HepG2 (cell line): Measurements from ENCODE around the gene UBTF. TPM values are rescaled to one million over a fixed set of nuclear protein-coding genes. Genes with fewer than 3 reads are reported as not detected.

Source experiments
- ATAC-seq: fragments of 200-7000 bp; cut with Tn5 transposase; 3 replicates; pipeline ENCODE4 v1.9.1; 2020; ENCODE audit warnings: mild to moderate bottlenecking, moderate library complexity
- BruUV-seq: library from RNA; stranded (reverse); fragments of 400-500 nt; replicated peaks from 2 replicates; lab custom pipeline; 2021; lab: Mats Ljungman, UMichigan
- CTCF ChIA-PET: fragments of 300-600 bp; formaldehyde crosslinking; extraction: SDS; loops from one replicate; lab custom pipeline; 2021; ENCODE audit warnings: low total read pairs, inconsistent platforms, low intra/inter-chr PET ratio; lab: Yijun Ruan, JAX
- POLR2A ChIA-PET: fragments of 350-600 bp; sonication (Branson Sonifier 250); formaldehyde crosslinking; loops from one replicate; lab custom pipeline; 2020; ENCODE audit warnings: antibody characterized with exemption, inconsistent platforms; lab: Yijun Ruan, JAX
- DNase-seq: peaks from one replicate; pipeline ENCODE4 v3.0.0-alpha.2; 2015; ENCODE audit warnings: low spot score
- FAIRE-seq: peaks from 3 replicates; lab custom pipeline; 2011; peaks lifted over from hg19 to GRCh38; lab: Jason Lieb, UNC
- H2AFZ ChIP-seq: one replicate; pipeline ENCODE4 v1.6.1; 2011; ENCODE audit warnings: low read length, inconsistent platforms
- H3K27ac ChIP-seq: fragments of 300-600 bp; 3 replicates; pipeline ENCODE4 v1.8.0; 2011; ENCODE audit warnings: mixed run types, mild to moderate bottlenecking, mixed read lengths, low read length, inconsistent platforms; ENCODE audit not compliant: insufficient read depth; ENCODE audit errors: extremely low read length
- H3K27me3 ChIP-seq, 2 experiments: fragments of 200-600 bp in 1 of 2; 2 replicates in 1 of 2; 3 replicates in 1 of 2; pipeline versions ENCODE4 v1.6.0 to v1.8.0; 2011; ENCODE audit warnings: low read length in 2 of 2, mild to moderate bottlenecking in 2 of 2, moderate library complexity in 2 of 2, inconsistent platforms in 1 of 2; ENCODE audit not compliant: insufficient read depth in 2 of 2, control insufficient read depth in 1 of 2
- H3K36me3 ChIP-seq, 2 experiments: fragments of 200-600 bp in 1 of 2; replicated peaks in 1 of 2; 2 replicates in 1 of 2; 3 replicates in 1 of 2; pipeline versions ENCODE4 v1.5.1 to v1.8.0; 2011; ENCODE audit warnings: low read length in 2 of 2, inconsistent platforms in 1 of 2; ENCODE audit not compliant: insufficient read depth in 2 of 2, control insufficient read depth in 1 of 2
- H3K4me1 ChIP-seq: 2 replicates; pipeline ENCODE4 v1.5.1; 2012; ENCODE audit warnings: low read length, inconsistent platforms; ENCODE audit not compliant: insufficient read depth
- H3K4me2 ChIP-seq: 2 replicates; pipeline ENCODE4 v1.6.0; 2011; ENCODE audit warnings: low read depth, low read length, inconsistent platforms
- H3K4me3 ChIP-seq, 3 experiments: fragments of 200-600 bp in 1 of 3; sonication (generic), shearing (Covaris generic) in 1 of 3; replicated peaks in 1 of 3; 2 replicates each; pipeline ENCODE4 v1.5.1; 2011 to 2016; ENCODE audit warnings: low read length in 3 of 3, inconsistent platforms in 2 of 3, low read depth in 2 of 3, mild to moderate bottlenecking in 2 of 3, control low read depth in 1 of 3, mixed read lengths in 1 of 3; ENCODE audit not compliant: insufficient read depth in 1 of 3
- H3K79me2 ChIP-seq: one replicate; pipeline ENCODE4 v1.6.1; 2011; ENCODE audit warnings: low read length, inconsistent platforms; ENCODE audit not compliant: insufficient read depth
- H3K9ac ChIP-seq: 2 replicates; pipeline ENCODE4 v1.6.0; 2011; ENCODE audit warnings: mild to moderate bottlenecking, low read depth, low read length, inconsistent platforms; ENCODE audit not compliant: insufficient read depth
- H3K9me3 ChIP-seq: 2 replicates; pipeline ENCODE4 v1.5.1; 2012; ENCODE audit warnings: mild to moderate bottlenecking, low read length
- H4K20me1 ChIP-seq: 2 replicates; pipeline ENCODE4 v1.6.0; 2011; ENCODE audit warnings: inconsistent platforms, mild to moderate bottlenecking, low read length, moderate library complexity; ENCODE audit not compliant: insufficient read depth
- JUNB ChIP-seq: sonication (generic); formaldehyde crosslinking; IDR thresholded peaks from 2 replicates; pipeline ENCODE4 v1.8.0; 2022; ENCODE audit warnings: missing genetic modification reagents, mild to moderate bottlenecking, borderline replicate concordance
- PLSCR1 ChIP-seq: sonication (generic); formaldehyde crosslinking; IDR thresholded peaks from 2 replicates; pipeline ENCODE4 v1.5.0; 2020; ENCODE audit warnings: missing genetic modification reagents, mild to moderate bottlenecking, borderline replicate concordance
- RBM22 ChIP-seq: fragments of 200-400 bp; formaldehyde crosslinking; optimal IDR thresholded peaks from 2 replicates; pipeline ENCODE3; 2017; ENCODE audit warnings: mild to moderate bottlenecking, low read length, moderate library complexity
- RFXANK ChIP-seq: IDR thresholded peaks from 2 replicates; pipeline ENCODE4 v1.6.1; 2016
- RNF219 ChIP-seq: sonication (generic); formaldehyde crosslinking; IDR thresholded peaks from 2 replicates; pipeline ENCODE4 v1.5.0; 2020; ENCODE audit warnings: mild to moderate bottlenecking, missing genetic modification reagents
- SIN3A ChIP-seq: IDR thresholded peaks from 2 replicates; pipeline ENCODE4 v1.6.1; 2011; ENCODE audit warnings: low read depth, mild to moderate bottlenecking, control low read depth, low read length, borderline replicate concordance
- UBTF ChIP-seq: sonication (generic); formaldehyde crosslinking; IDR thresholded peaks from 2 replicates; pipeline ENCODE4 v1.4.0; 2020; ENCODE audit warnings: mild to moderate bottlenecking, missing genetic modification reagents
- ZNF337 ChIP-seq: sonication (generic); formaldehyde crosslinking; IDR thresholded peaks from 2 replicates; pipeline ENCODE4 v1.5.1; 2020; ENCODE audit warnings: missing genetic modification reagents, low read depth, mild to moderate bottlenecking, borderline replicate concordance
- ZNF891 ChIP-seq: sonication (generic); formaldehyde crosslinking; IDR thresholded peaks from 2 replicates; pipeline ENCODE4 v1.5.0; 2020; ENCODE audit warnings: mild to moderate bottlenecking, missing genetic modification reagents
- WGBS: methylation state at CpG from one replicate; pipeline ENCODE4 v1.1.6; 2017; ENCODE audit warnings: low lambda C conversion rate; 5-methylcytosine and 5-hydroxymethylcytosine counted together
- in situ Hi-C: cut with HindIII; loops from 2 replicates; pipeline ENCODE4 v1.10.0; 2017; ENCODE audit warnings: low pct_unique_long_range_greater_than_20kb; ENCODE audit not compliant: extremely low pct_ligation_motif_present
- intact Hi-C: fragments of 100-400 bp; cut with micrococcal nuclease; formaldehyde crosslinking; loops from one replicate; pipeline ENCODE4 v1.10.0; 2022; ENCODE audit not compliant: unreplicated experiment
- polyA plus RNA-seq, 8 experiments: library from polyadenylated mRNA; depleted of rRNA in 3 of 8; stranded (reverse) in 7 of 8; unstranded in 1 of 8; fragments of >200 nt; fragmentation: Illumina TruSeq in 4 of 8; extraction: Trizol in 4 of 8; gene quantifications; 2 replicates each; pipeline versions ENCODE4 v1.2.1 to v1.2.3, GENCODE V29; 2011 to 2016; ENCODE audit warnings: low read depth in 4 of 8, missing spikeins in 1 of 8, mixed read lengths in 1 of 8; ENCODE audit not compliant: insufficient read depth in 1 of 8
- total RNA-seq, 5 experiments: library from RNA; depleted of rRNA; stranded (reverse); fragments of >200 nt; fragmentation: Illumina TruSeq; extraction: Trizol; gene quantifications; 2 replicates each; pipeline ENCODE4 v1.2.3, GENCODE V29; 2016; ENCODE audit warnings: low read depth in 1 of 5
- TF ChIP-seq, protein P1 (sequence below): sonication (generic); formaldehyde crosslinking; IDR thresholded peaks from 2 replicates; pipeline ENCODE4 v1.4.0; 2020; ENCODE audit warnings: mild to moderate bottlenecking, low read depth, missing genetic modification reagents
- TF ChIP-seq, protein P2 (sequence below), 2 experiments: IDR thresholded peaks; 2 replicates each; pipeline ENCODE4 v1.6.1; 2011 to 2012; ENCODE audit warnings: low read length in 2 of 2, borderline replicate concordance in 1 of 2, low read depth in 1 of 2, mild to moderate bottlenecking in 1 of 2, moderate library complexity in 1 of 2

The UBTF gene
- total and polyA plus RNA-seq, 2 of the 13 experiments (the other 11 are each of a cell fraction or from before 2014, with no cell fraction given), result 15.2 to 60.9 TPM

- no peak for FAIRE-seq
- POLR2A ChIA-PET, result interaction anchor here (1.4 kb wide), 1 partner anchor 10 kb away, joined by 8 read pairs; the partner anchor contains the start of gene ATXN7L3
- peaks cover 27 to 61% of the 10 kb centered on the region in 2 experiments for H3K36me3 ChIP-seq
- TF ChIP-seq, protein P1, sequence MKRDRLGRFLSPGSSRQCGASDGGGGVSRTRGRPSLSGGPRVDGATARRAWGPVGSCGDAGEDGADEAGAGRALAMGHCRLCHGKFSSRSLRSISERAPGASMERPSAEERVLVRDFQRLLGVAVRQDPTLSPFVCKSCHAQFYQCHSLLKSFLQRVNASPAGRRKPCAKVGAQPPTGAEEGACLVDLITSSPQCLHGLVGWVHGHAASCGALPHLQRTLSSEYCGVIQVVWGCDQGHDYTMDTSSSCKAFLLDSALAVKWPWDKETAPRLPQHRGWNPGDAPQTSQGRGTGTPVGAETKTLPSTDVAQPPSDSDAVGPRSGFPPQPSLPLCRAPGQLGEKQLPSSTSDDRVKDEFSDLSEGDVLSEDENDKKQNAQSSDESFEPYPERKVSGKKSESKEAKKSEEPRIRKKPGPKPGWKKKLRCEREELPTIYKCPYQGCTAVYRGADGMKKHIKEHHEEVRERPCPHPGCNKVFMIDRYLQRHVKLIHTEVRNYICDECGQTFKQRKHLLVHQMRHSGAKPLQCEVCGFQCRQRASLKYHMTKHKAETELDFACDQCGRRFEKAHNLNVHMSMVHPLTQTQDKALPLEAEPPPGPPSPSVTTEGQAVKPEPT (CRISPR knock-in tag), result no peak
- TF ChIP-seq RBM22 (peak; percentile 15), SIN3A (no peak), ZNF337 (CRISPR knock-in tag) (no peak), PLSCR1 (CRISPR knock-in tag) (no peak), RNF219 (CRISPR knock-in tag) (no peak), JUNB (CRISPR knock-in tag) (no peak), ZNF891 (CRISPR knock-in tag) (no peak), UBTF (CRISPR knock-in tag) (0 out of 2 replicates have a peak, but pooled peaks have one; percentile 21), RFXANK (CRISPR knock-in tag) (no peak)
- TF ChIP-seq, protein P2, sequence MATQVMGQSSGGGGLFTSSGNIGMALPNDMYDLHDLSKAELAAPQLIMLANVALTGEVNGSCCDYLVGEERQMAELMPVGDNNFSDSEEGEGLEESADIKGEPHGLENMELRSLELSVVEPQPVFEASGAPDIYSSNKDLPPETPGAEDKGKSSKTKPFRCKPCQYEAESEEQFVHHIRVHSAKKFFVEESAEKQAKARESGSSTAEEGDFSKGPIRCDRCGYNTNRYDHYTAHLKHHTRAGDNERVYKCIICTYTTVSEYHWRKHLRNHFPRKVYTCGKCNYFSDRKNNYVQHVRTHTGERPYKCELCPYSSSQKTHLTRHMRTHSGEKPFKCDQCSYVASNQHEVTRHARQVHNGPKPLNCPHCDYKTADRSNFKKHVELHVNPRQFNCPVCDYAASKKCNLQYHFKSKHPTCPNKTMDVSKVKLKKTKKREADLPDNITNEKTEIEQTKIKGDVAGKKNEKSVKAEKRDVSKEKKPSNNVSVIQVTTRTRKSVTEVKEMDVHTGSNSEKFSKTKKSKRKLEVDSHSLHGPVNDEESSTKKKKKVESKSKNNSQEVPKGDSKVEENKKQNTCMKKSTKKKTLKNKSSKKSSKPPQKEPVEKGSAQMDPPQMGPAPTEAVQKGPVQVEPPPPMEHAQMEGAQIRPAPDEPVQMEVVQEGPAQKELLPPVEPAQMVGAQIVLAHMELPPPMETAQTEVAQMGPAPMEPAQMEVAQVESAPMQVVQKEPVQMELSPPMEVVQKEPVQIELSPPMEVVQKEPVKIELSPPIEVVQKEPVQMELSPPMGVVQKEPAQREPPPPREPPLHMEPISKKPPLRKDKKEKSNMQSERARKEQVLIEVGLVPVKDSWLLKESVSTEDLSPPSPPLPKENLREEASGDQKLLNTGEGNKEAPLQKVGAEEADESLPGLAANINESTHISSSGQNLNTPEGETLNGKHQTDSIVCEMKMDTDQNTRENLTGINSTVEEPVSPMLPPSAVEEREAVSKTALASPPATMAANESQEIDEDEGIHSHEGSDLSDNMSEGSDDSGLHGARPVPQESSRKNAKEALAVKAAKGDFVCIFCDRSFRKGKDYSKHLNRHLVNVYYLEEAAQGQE (IDR thresholded peaks at IDR 0.05; ENCODE audit: borderline replicate concordance in 1 of 2, low read depth in 1 of 2, low read length in 2 of 2), result no peak
These were observed 9.6 kb downstream of the UBTF start for GRCh38 chr17:44209786-44210341.

More at GRCh38 chr17:44209786-44210341, 9.6 kb downstream of the UBTF start:
- Histone ChIP-seq H4K20me1 (no peaks in the 10 kb centered on the region), H3K4me1 (no peaks in the 10 kb centered on the region), H3K79me2 (no peaks in the 10 kb centered on the region), H3K9ac (no peak overlapping the region), H3K9me3 (no peaks in the 10 kb centered on the region), H3K4me2 (no peak overlapping the region), H3K27me3 (no peaks in the 10 kb centered on the region), H2AFZ (no peak overlapping the region), H3K27ac (no peak overlapping the region), H3K4me3 (no peak overlapping the region)
- 98% methylated on average over 11 of the region's 11 CpGs for WGBS
- TSS peak; percentile 12 for BruUV-seq
- ATAC-seq (no peak), DNase-seq (no peak)
- CTCF ChIA-PET, result no interaction called here
- in situ Hi-C loops, result no loop called here
- intact Hi-C loops, result no loop called here
